ENCODE data around the gene ERC2.

ERC2 gene

GRCh38 chr3:55598224-55598623 is 870.0 kb downstream of the ERC2 start:
- DNase-seq = no peak

DNA sequence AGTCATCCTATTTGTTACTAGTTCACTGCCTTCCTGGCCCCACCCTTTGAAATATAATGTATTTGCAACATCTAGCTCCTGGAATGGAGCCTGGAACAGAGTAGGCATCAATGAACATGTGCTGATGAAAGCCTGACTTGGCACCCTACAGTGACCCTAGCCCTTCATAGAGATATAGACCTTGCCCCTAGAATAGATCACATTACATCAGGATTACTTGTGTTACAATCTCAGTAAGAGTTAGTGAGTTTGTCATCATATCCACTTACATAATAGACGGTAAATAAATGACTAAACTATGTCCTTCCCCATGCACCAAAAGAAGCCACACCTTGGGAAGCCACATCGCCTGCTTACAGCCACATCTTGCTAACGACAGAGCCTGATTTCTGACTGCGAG is 870.6 kb downstream of the ERC2 start:
- DNase-seq = no peak

GRCh38 chr3:55596212-55596611 is 872.1 kb downstream of the ERC2 start:
- DNase-seq = no peak

DNA sequence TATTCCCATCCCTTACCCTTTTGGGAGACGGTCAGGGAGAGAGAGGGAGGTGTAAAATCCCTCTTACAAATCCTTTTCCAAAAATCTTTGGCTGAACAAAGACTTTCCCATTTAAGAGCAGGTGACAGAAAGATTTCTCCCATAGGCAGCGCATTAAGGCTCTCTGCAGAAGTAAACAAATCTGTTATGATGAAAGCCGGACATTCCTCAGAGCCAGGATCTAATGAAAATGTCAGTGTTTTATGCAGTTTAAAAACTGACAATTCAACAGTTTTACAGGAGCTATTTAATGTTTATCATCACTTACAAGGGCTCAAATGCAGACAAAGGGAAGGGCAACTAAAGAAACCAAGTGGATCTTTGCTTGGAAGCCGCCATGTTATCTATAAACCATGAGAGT is 872.8 kb downstream of the ERC2 start:
- no peak for DNase-seq

GRCh38 chr3:55592572-55592971 is 875.7 kb downstream of the ERC2 start:
- peak; percentile 38 to 63 for DNase-seq

- DNase-seq = no peak
These were observed 876.4 kb downstream of the ERC2 start for GRCh38 chr3:55591888-55592287.

DNA sequence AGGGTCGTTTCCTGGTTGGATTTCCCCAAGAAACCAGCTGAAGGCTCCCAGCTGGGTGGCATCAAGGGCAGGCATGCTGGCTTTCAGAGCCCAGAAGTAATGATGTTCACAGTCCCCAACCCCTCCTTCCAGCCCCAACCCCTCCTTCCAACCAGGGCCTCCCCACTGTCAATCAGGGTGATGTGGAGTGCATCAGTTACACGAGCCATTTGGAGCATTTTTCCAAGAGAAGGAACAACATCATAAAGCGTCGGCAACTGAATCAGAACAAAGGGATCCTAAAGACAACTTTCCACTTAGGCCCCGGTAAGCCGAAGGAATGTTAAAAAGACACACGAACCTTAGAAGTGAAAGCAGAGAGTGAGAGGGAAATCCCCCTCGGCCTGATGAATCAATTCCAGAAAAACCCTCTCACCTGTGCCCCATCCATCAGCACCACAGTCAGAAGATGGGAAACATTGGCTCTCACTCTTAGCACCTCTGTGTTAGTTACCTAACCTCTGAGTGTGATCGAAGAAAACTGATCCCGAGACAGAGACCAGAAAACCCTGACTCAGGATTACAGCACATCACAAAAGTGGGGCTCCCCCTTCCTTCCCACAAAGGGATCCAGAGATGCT is 880.0 kb downstream of the ERC2 start:
- DNase-seq = no peak

DNA sequence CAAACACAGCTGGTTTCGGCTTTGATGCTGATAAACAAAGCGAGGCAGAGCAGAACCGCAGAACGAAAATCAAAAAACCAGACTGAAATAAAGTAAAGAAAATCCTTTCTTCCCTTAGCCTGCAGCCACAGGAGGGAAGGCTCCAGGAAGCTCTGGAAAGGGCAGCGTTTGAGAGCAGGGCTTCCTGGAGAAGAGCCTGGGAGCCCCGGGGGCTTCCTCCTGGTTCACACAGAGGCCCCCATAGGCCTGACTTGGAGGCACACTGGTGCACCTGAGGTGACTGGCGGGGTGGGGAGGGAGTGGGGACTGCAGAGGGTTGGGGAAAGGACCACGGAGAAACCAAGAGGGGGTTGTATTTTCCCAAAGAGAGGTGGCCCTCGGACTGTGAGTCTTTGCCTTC is 882.4 kb downstream of the ERC2 start:
- DNase-seq = no peak

DNA sequence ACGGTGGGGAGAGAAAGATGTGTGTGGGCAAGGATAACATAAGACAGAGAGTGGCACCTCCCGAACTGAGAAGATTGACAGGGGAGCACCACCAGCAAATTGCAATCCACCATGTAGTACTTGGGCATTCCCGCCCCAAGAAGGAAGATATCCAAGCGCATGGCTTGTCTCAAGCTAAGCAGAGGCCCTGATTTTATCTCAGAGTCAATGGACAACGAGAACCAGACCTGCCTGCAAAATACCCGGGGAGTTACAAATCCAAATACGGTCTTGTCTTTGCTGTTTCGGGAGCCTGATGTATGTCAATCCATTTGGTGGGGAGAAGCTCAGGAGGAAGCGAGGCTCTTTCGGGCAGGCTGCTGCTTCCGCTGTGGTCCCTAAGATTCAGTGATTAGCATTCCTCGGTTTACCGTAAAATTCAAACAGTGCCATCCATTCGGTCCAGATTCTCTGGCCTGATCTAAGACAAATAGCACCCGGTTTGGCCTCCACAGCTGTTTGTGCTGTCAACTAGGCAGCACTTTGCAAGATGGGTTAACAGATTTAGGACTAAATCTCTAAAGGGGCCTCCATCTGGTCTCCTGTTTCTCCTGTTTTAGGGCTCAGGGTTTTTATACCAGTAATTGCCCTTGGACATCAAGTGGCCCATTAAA is 883.4 kb downstream of the ERC2 start:
- DNase-seq = no peak

DNA sequence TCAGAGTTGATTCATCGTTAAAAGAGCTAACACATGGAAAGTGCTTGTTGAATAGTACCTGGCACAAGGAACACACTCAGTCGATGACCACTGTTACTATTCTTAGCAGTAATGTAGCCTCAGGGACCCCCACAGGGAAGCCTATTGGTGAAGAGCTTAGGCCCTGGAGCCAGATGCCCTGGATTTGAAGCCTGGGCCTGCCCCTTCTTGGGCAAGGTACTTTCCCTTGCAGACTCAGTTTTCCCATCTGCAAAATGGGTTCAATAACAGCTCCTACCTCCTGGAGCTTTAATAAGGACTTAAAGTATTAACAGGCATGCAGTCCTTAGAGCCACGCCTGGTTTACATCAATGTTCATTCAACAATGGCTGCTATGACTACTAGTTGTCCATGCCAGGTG is 884.2 kb downstream of the ERC2 start:
- no peak for DNase-seq

DNA sequence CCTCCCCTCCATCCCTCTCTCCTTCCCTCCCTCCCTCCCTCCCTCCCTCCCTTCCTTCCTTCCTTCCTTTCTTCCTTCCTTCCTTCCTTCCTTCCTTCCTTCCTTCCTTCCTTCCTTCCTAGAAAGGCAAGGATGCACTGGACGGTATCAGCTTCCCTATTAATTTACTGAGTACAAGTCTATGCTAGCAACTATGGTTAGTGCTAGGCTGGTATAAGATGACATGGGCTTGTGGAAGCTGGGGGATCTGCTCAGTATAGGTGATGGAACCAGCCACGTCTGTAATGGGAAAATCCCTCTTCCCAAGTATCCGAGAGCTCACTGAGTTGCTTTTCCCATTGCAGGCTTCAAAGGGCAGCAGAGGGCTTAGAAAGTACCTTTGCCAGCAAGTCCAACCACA is 884.8 kb downstream of the ERC2 start:
- DNase-seq = no peak

GRCh38 chr3:55579496-55579895 is 888.8 kb downstream of the ERC2 start:
- DNase-seq = peak in 1 of 2 experiments; percentile 20

DNA sequence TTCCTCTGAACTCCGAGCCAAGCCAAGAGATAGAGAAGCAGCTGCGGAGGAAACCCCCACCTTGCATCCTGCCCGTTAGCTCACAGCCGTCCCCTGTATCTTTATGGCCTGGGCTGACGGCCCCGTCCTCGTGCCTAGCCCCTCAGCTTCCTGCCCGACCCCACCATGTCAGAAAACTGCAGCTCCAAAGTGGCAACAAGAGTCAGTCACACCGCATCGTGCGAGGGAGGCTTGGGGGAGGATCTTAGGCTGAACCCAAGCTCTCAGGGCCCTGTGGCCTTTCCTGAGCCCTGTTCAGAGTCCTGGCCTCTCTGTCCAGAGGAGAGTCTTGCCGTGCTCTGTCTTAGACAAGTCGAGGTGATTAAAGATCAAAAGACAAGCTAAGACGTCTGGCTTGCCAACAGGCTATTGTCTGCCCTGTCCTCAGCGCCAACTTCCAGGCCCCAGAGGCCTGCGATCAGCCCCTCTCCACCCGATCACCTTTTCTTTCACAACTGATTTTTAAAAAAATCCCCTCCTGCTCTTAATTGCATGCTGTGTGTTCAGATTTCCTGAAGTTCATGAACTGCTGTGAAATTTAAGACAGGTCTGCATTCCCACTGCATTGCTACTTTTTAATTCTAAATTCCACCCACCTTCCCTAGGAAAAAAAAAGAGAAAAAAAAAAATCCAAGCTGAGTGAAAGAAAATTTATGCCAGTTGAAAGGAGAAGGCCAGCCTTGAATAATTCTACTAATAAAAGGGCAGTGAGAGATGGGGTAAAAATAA is 891.5 kb downstream of the ERC2 start:
- no peak for DNase-seq

GRCh38 chr3:55574671-55575070 is 893.6 kb downstream of the ERC2 start:
- no peak for DNase-seq

DNA sequence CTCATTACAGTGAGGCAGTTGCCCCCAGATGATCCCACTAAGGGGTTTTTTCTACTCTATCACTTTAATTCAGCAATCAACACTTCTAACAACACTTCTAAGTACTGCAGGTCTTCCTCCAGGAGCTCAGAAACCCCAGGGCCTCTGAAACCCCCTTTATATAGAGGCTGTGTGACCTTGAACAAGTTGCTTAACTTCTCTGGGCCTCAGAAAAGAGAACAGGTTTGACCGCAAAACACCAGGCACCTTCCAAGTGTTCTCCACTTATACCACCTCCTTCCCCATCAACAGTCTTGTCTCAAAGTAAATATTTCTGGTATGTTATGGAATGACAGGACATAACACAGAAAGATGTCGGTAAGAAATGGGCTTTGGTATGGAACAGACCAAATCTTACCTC is 895.5 kb downstream of the ERC2 start:
- DNase-seq = no peak

- DNase-seq = no peak
These were observed 896.4 kb downstream of the ERC2 start for GRCh38 chr3:55571913-55572312.

DNA sequence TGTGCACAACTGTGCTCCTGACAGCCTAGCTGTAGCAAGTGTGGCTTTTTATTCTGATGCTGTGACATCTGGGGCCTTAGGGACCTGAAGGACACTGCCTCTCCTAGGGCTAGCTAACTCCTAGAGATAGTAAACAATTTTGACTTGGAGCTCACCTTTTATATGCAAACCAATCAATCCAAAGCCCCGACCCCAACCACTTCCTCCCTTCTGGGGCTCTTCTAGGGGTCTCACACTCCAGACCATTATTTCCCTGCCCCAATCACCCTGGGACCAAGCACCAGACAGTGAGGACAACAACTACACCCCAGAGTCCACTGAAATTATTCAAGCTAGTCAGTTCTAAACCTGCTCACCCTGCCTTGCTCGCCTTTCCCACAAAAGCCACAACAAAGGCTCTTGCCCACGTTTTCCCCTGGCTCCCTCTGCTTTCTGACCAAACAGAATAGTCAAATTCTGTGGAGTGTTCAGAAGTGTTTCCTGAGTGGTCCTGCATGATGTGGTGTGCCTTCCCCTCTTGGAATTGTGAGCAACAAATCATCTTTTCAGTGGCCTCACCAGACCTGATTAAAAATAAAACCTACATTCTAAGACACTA is 897.0 kb downstream of the ERC2 start:
- no peak for DNase-seq

- DNase-seq = no peak
These were observed 898.0 kb downstream of the ERC2 start for GRCh38 chr3:55570271-55570711.

GRCh38 chr3:55569033-55569599 is 899.2 kb downstream of the ERC2 start:
- no peak for DNase-seq

DNA sequence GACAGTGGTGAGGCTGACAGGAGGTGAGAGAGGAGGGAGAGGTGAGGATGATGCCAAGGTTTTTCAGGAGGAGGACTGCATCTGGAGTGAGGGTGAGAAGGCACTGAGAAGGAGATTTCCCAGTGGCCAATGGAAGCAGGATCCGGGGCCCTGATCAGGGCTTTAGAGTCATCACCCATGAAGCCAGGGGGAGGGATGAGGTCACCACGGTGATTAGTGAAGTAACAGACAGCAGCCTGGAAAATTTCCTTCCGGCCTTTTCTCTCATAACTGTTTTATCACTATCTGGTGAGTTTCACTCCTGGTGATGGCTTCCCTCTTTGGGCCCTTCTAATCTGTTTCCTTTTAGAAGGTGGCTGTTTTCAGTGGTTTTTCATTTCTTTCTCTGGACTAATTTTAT is 900.7 kb downstream of the ERC2 start:
- DNase-seq = no peak

DNA sequence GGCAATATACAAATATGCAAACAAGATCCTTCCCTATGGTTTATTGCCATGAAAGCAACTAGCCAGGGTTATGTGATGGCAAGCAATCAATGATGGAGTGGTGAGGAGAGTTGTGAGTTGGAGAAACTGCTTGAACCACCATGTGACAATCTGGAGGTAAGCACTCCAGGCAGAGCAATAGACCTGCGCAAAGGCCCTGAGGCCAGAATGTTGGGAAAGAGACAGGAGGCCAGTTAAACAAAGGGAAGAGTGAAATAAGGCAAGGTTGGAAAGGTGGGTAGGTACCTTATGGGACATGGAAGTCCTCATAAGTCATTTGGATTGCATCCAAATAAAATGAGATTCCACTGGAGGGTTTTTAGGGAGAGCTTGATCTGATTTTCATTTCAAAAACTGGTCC is 901.1 kb downstream of the ERC2 start:
- no peak for DNase-seq

- no peak for DNase-seq
These were observed 902.7 kb downstream of the ERC2 start for GRCh38 chr3:55565521-55565920.

DNA sequence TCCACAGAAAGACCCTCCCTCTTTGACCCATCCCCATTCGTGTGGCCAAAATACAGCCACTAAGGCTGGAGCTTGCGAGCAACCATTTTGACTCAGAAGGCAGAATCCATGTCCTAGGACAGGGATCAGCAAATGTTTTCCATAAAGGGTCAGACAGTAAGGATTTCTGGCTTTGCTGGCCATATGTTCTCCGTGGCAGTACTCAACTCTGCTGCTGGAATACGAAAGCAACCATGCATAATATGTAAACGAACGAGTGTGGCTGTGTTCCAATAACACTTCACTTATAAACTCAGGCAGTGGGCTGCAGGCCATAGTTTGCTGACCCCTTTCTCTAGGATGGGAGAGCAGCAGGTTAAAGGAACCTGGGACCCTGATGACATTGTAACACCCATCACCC is 903.5 kb downstream of the ERC2 start:
- DNase-seq = peak in 1 of 2 experiments; percentile 30
